HEK293 (cell line): ENCODE results near the gene CHERP.

Experiments used
- CTCF ChIA-PET: fragments of 350-600 bp; formaldehyde crosslinking; extraction: SDS; loops from one replicate; lab custom pipeline; 2021; ENCODE audit warnings: antibody characterized with exemption; lab: Yijun Ruan, JAX
- POLR2A ChIA-PET: fragments of 300-600 bp; formaldehyde crosslinking; extraction: SDS; loops from one replicate; lab custom pipeline; 2020; ENCODE audit warnings: antibody characterized with exemption, inconsistent platforms; lab: Yijun Ruan, JAX
- H3K27ac ChIP-seq: fragments of 200-500 bp; sonication (Bioruptor generic); 2 replicates; pipeline ENCODE4 v1.5.1; 2014; ENCODE audit warnings: low read depth, low read length, control low read depth, inconsistent platforms; ENCODE audit errors: extremely low read depth
- H3K36me3 ChIP-seq, 2 experiments: fragments of 200-500 bp in 1 of 2; sonication (Bioruptor generic) in 1 of 2; 1 replicate in 1 of 2; 2 replicates in 1 of 2; pipeline ENCODE4 v1.5.1; 2014 to 2017; ENCODE audit warnings: inconsistent platforms in 2 of 2, low read length in 2 of 2; ENCODE audit not compliant: control insufficient read depth in 2 of 2, insufficient read depth in 1 of 2
- H3K4me1 ChIP-seq: fragments of 200-500 bp; sonication (Bioruptor generic); 2 replicates; pipeline ENCODE4 v1.5.1; 2014; ENCODE audit warnings: mild to moderate bottlenecking, low read length, inconsistent platforms; ENCODE audit not compliant: control insufficient read depth, insufficient read depth
- H3K4me3 ChIP-seq: 2 replicates; pipeline ENCODE4 v1.5.1; 2011; ENCODE audit warnings: low read depth, mild to moderate bottlenecking, control low read depth, low read length, moderate library complexity
- H3K9me3 ChIP-seq: fragments of 200-500 bp; sonication (Bioruptor generic); 2 replicates; pipeline ENCODE4 v1.5.1; 2014; ENCODE audit warnings: low read depth, low read length, inconsistent platforms; ENCODE audit not compliant: control insufficient read depth, insufficient read depth
- GLI4 ChIP-seq: fragments of 450-650 bp; formaldehyde crosslinking; IDR thresholded peaks from 2 replicates; pipeline ENCODE4 v1.5.1; 2016; ENCODE audit warnings: missing biosample characterization, missing genetic modification characterization
- PBX3 ChIP-seq: sonication (generic); formaldehyde crosslinking; IDR thresholded peaks from 2 replicates; pipeline ENCODE4 v1.8.1; 2022; ENCODE audit warnings: mild to moderate bottlenecking, moderate library complexity, missing genetic modification reagents
- REPIN1 ChIP-seq: fragments of 450-650 bp; formaldehyde crosslinking; IDR thresholded peaks from 2 replicates; pipeline ENCODE4 v1.5.1; 2017; ENCODE audit warnings: missing biosample characterization, missing genetic modification characterization, low read depth
- YY1 ChIP-seq: fragments of 450-650 bp; formaldehyde crosslinking; IDR thresholded peaks from 2 replicates; pipeline ENCODE4 v1.5.1; 2018; ENCODE audit warnings: missing biosample characterization, missing genetic modification characterization
- YY2 ChIP-seq: fragments of 450-650 bp; formaldehyde crosslinking; IDR thresholded peaks from 2 replicates; pipeline ENCODE4 v1.5.1; 2016; ENCODE audit warnings: missing biosample characterization, missing genetic modification characterization
- ZBTB1 ChIP-seq: fragments of 450-650 bp; formaldehyde crosslinking; IDR thresholded peaks from 2 replicates; pipeline ENCODE4 v1.5.1; 2016; ENCODE audit warnings: missing biosample characterization, missing genetic modification characterization
- ZBTB10 ChIP-seq: fragments of 450-650 bp; formaldehyde crosslinking; IDR thresholded peaks from 2 replicates; pipeline ENCODE4 v1.5.1; 2016; ENCODE audit warnings: missing biosample characterization, missing genetic modification characterization
- ZBTB26 ChIP-seq: fragments of 450-650 bp; formaldehyde crosslinking; optimal IDR thresholded peaks from 2 replicates; pipeline ENCODE3; 2016; ENCODE audit warnings: missing biosample characterization, mild to moderate bottlenecking, missing genetic modification characterization
- ZBTB44 ChIP-seq: fragments of 450-650 bp; IDR thresholded peaks from 2 replicates; pipeline ENCODE4 v1.5.1; 2018; ENCODE audit warnings: missing biosample characterization, mild to moderate bottlenecking, missing genetic modification characterization
- ZFP69B ChIP-seq: fragments of 450-650 bp; formaldehyde crosslinking; IDR thresholded peaks from 2 replicates; pipeline ENCODE4 v1.5.1; 2016; ENCODE audit warnings: missing biosample characterization, missing genetic modification characterization
- ZNF2 ChIP-seq: fragments of 450-650 bp; formaldehyde crosslinking; IDR thresholded peaks from 2 replicates; pipeline ENCODE4 v1.5.1; 2016; ENCODE audit warnings: missing biosample characterization, missing genetic modification characterization
- ZNF23 ChIP-seq: fragments of 450-650 bp; formaldehyde crosslinking; IDR thresholded peaks from 2 replicates; pipeline ENCODE4 v1.5.1; 2016; ENCODE audit warnings: missing biosample characterization, missing genetic modification characterization, borderline replicate concordance
- ZNF501 ChIP-seq: fragments of 450-650 bp; formaldehyde crosslinking; IDR thresholded peaks from 2 replicates; pipeline ENCODE4 v1.5.1; 2016; ENCODE audit warnings: missing biosample characterization, missing genetic modification characterization
- ZNF645 ChIP-seq: fragments of 450-650 bp; formaldehyde crosslinking; IDR thresholded peaks from 2 replicates; pipeline ENCODE4; 2016; ENCODE audit warnings: missing biosample characterization, missing genetic modification characterization
- ZNF76 ChIP-seq: fragments of 450-650 bp; formaldehyde crosslinking; IDR thresholded peaks from 2 replicates; pipeline ENCODE4; 2016; ENCODE audit warnings: low read depth, missing biosample characterization, missing genetic modification characterization, borderline replicate concordance
- ZNF837 ChIP-seq: fragments of 450-650 bp; formaldehyde crosslinking; IDR thresholded peaks from 2 replicates; pipeline ENCODE4 v1.5.1; 2016; ENCODE audit warnings: missing biosample characterization, missing genetic modification characterization

Gene CHERP

GRCh38 chr19:16564842-16565241 is 22.6 kb upstream of the CHERP start:
- Histone ChIP-seq H3K4me3 (no peak overlapping the region), H3K27ac (no peak overlapping the region), H3K4me1 (no peaks in the 10 kb centered on the region), H3K36me3 (peaks cover 42 to 76% of the 10 kb centered on the region in 2 experiments; a peak in 2 of 3 replicates), H3K9me3 (no peaks in the 10 kb centered on the region)
- TF ChIP-seq ZFP69B (tag by site-specific recombination) (no peak), ZNF2 (tag by site-specific recombination) (no peak), ZNF837 (no peak), ZBTB44 (tag by site-specific recombination) (no peak), ZNF645 (tag by site-specific recombination) (no peak), ZNF76 (tag by site-specific recombination) (no peak), PBX3 (CRISPR knock-in tag) (no peak), ZBTB1 (no peak), YY2 (tag by site-specific recombination) (no peak), ZBTB10 (tag by site-specific recombination) (no peak), REPIN1 (tag by site-specific recombination) (no peak)
- ChIA-PET POLR2A (no interaction called here), CTCF (no interaction called here)

GRCh38 chr19:16562608-16563025 is 20.4 kb upstream of the CHERP start:
- Histone ChIP-seq H3K4me3 (no peak overlapping the region), H3K27ac (no peak overlapping the region), H3K36me3 (peaks cover 45 to 69% of the 10 kb centered on the region in 2 experiments; a peak in 2 of 3 replicates), H3K4me1 (no peaks in the 10 kb centered on the region), H3K9me3 (no peaks in the 10 kb centered on the region)
- TF ChIP-seq YY1 (no peak), ZBTB44 (tag by site-specific recombination) (no peak), ZBTB26 (tag by site-specific recombination) (no peak), PBX3 (CRISPR knock-in tag) (no peak), ZNF23 (tag by site-specific recombination) (no peak), ZNF501 (tag by site-specific recombination) (no peak), GLI4 (tag by site-specific recombination) (no peak)
- TF ChIP-seq, all 188 proteins: peak for 0
- ChIA-PET POLR2A (no interaction called here), CTCF (interaction anchor here (0.7 kb wide), 1 partner anchor 120 kb away, joined by 4 read pairs; no protein-coding TSS in a partner anchor)
